Cardiac fibroblast (primary cell): ENCODE measurements around the gene RALGAPA1.

Experiments
- DNase-seq, 2 donors: peaks; one replicate each; pipeline versions ENCODE4 v3.0.0 to v3.0.0-alpha.2; 2010; ENCODE audit warnings: low read depth in 2 of 2
- H3K4me3 ChIP-seq, 2 donors: replicated peaks in 1 of 2; 1 replicate in 1 of 2; 2 replicates in 1 of 2; pipeline ENCODE4 v1.5.1; 2011; ENCODE audit warnings: low read depth in 2 of 2, low read length in 2 of 2, mild to moderate bottlenecking in 2 of 2, moderate library complexity in 1 of 2
- TF ChIP-seq, protein P1 (sequence below): IDR thresholded peaks from one replicate; pipeline ENCODE4 v1.5.1; 2011; ENCODE audit warnings: low read depth, mild to moderate bottlenecking, low read length, inconsistent platforms

RALGAPA1 gene

DNA sequence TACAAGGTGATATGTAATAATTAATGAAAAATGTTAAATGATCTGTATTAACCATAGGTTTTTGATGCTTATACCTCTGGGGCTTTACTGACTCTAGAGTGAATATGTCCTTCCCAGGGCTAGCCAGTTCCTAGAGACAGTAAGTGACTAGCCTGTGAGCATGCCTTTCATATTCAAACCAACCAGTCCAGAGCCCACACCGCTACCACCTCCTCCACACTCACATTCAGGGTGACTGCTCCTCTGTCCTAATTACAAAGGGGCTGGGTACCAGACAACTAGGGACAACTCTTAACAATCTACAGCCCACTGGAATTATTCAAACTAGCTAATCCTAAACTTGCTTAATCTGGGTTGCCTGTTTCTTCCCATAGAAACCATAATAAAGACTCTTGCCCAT lies 49.0 kb downstream of the RALGAPA1 start:
- DNase-seq = no peak
- TF ChIP-seq, protein P1, sequence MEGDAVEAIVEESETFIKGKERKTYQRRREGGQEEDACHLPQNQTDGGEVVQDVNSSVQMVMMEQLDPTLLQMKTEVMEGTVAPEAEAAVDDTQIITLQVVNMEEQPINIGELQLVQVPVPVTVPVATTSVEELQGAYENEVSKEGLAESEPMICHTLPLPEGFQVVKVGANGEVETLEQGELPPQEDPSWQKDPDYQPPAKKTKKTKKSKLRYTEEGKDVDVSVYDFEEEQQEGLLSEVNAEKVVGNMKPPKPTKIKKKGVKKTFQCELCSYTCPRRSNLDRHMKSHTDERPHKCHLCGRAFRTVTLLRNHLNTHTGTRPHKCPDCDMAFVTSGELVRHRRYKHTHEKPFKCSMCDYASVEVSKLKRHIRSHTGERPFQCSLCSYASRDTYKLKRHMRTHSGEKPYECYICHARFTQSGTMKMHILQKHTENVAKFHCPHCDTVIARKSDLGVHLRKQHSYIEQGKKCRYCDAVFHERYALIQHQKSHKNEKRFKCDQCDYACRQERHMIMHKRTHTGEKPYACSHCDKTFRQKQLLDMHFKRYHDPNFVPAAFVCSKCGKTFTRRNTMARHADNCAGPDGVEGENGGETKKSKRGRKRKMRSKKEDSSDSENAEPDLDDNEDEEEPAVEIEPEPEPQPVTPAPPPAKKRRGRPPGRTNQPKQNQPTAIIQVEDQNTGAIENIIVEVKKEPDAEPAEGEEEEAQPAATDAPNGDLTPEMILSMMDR = no peak

GRCh38 chr14:35758523-35759129 lies 50.5 kb downstream of the RALGAPA1 start:
- no peak overlapping the region for H3K4me3 ChIP-seq
- TF ChIP-seq, protein P1 = no peak
- DNase-seq = no peak

More for the DNA sequence above, 49.0 kb downstream of the RALGAPA1 start:
- no peak overlapping the region for H3K4me3 ChIP-seq

GRCh38 chr14:35754671-35755070 lies 54.4 kb downstream of the RALGAPA1 start:
- no peak for DNase-seq
- H3K4me3 ChIP-seq = no peak overlapping the region
- TF ChIP-seq, protein P1 = no peak

GRCh38 chr14:35752380-35752779 lies 56.7 kb downstream of the RALGAPA1 start:
- H3K4me3 ChIP-seq = no peak overlapping the region
- TF ChIP-seq, protein P1 = no peak
- DNase-seq = no peak

GRCh38 chr14:35750202-35750904 lies 58.7 kb downstream of the RALGAPA1 start:
- TF ChIP-seq, protein P1 = no peak
- no peak overlapping the region for H3K4me3 ChIP-seq
- no peak for DNase-seq

- no peak overlapping the region for H3K4me3 ChIP-seq
- peak in 1 of 2 donors; percentile 5 for DNase-seq
- TF ChIP-seq, protein P1 = no peak
Observed at GRCh38 chr14:35747379-35747778, 61.7 kb downstream of the RALGAPA1 start.
